ENCODE data around the gene SLC25A51.

- TF ChIP-seq POLR2A (IDR thresholded peaks at IDR 0.05) = no peak
- TF ChIP-seq, protein P1, sequence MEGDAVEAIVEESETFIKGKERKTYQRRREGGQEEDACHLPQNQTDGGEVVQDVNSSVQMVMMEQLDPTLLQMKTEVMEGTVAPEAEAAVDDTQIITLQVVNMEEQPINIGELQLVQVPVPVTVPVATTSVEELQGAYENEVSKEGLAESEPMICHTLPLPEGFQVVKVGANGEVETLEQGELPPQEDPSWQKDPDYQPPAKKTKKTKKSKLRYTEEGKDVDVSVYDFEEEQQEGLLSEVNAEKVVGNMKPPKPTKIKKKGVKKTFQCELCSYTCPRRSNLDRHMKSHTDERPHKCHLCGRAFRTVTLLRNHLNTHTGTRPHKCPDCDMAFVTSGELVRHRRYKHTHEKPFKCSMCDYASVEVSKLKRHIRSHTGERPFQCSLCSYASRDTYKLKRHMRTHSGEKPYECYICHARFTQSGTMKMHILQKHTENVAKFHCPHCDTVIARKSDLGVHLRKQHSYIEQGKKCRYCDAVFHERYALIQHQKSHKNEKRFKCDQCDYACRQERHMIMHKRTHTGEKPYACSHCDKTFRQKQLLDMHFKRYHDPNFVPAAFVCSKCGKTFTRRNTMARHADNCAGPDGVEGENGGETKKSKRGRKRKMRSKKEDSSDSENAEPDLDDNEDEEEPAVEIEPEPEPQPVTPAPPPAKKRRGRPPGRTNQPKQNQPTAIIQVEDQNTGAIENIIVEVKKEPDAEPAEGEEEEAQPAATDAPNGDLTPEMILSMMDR (IDR thresholded peaks at IDR 0.05) = no peak
These were observed 34.4 kb upstream of the SLC25A51 start for GRCh38 chr9:37938121-37938891.

Measured in heart left ventricle (tissue), 13 donors.